Endodermal cell (in vitro differentiated cells): Measurements from ENCODE around the gene TUBB2A. TPM values are rescaled to one million over a fixed set of nuclear protein-coding genes. Genes with fewer than 3 reads are reported as not detected.
"Not testable (repeated sequence)": the region's sequence is repeated elsewhere in the genome, so short reads cannot be mapped to it uniquely, and the experiment has no call there.

Experiments used
- DNase-seq: peaks from one replicate; pipeline ENCODE4 v3.0.0-alpha.2; 2017
- H3K27ac ChIP-seq: 2 replicates; pipeline ENCODE4 v1.5.1; 2013; ENCODE audit warnings: mild to moderate bottlenecking, low read depth, low read length, moderate library complexity
- H3K27me3 ChIP-seq: 2 replicates; pipeline ENCODE4 v1.6.1; 2013; ENCODE audit warnings: mild to moderate bottlenecking, low read length, moderate library complexity; ENCODE audit not compliant: insufficient read depth, control insufficient read depth, poor library complexity, severe bottlenecking
- H3K36me3 ChIP-seq: 2 replicates; pipeline ENCODE4 v1.7.0; 2013; ENCODE audit warnings: mild to moderate bottlenecking, low read length, moderate library complexity; ENCODE audit not compliant: control insufficient read depth, insufficient read depth
- H3K4me1 ChIP-seq: one replicate; pipeline ENCODE4 v1.7.0; 2013; ENCODE audit warnings: low read length; ENCODE audit not compliant: control insufficient read depth, insufficient read depth
- H3K4me3 ChIP-seq: 2 replicates; pipeline ENCODE4 v1.5.1; 2013; ENCODE audit warnings: mild to moderate bottlenecking, low read length, moderate library complexity
- H3K9ac ChIP-seq: 2 replicates; pipeline ENCODE4 v1.6.1; 2013; ENCODE audit warnings: mild to moderate bottlenecking, low read length, moderate library complexity; ENCODE audit not compliant: poor library complexity, severe bottlenecking; ENCODE audit errors: extremely low read depth
- H3K9me3 ChIP-seq: 2 replicates; pipeline ENCODE4 v1.6.1; 2013; ENCODE audit warnings: mild to moderate bottlenecking, low read length, moderate library complexity; ENCODE audit not compliant: control insufficient read depth
- H3K27ac Mint-ChIP-seq: 2 replicates; pipeline ENCODE4 v1.8.0; 2020; ENCODE audit warnings: mixed read lengths
- H3K27me3 Mint-ChIP-seq: 2 replicates; pipeline ENCODE4 v1.8.0; 2021; ENCODE audit warnings: mild to moderate bottlenecking, mixed read lengths; ENCODE audit not compliant: insufficient read depth
- H3K36me3 Mint-ChIP-seq: 2 replicates; pipeline ENCODE4 v1.8.0; 2020; ENCODE audit warnings: low read depth, mixed read lengths
- H3K4me1 Mint-ChIP-seq: 2 replicates; pipeline ENCODE4 v1.8.0; 2020; ENCODE audit warnings: mixed read lengths
- H3K4me3 Mint-ChIP-seq: 2 replicates; pipeline ENCODE4 v1.8.0; 2020; ENCODE audit warnings: mild to moderate bottlenecking, moderate library complexity, mixed read lengths
- H3K9me3 Mint-ChIP-seq: 2 replicates; pipeline ENCODE4 v1.8.0; 2020; ENCODE audit warnings: mild to moderate bottlenecking, mixed read lengths
- WGBS, 2 experiments: methylation state at CpG; one replicate each; pipeline versions ENCODE4 v1.1.5 to v1.1.7; 2013; ENCODE audit warnings: missing lambda C conversion rate in 2 of 2, mixed read lengths in 1 of 2; ENCODE audit not compliant: insufficient coverage in 1 of 2, insufficient read length in 1 of 2; 5-methylcytosine and 5-hydroxymethylcytosine counted together
- total RNA-seq, 2 donors: library from RNA; stranded (reverse); fragmentation: NEBNext Ultra II Directional in 1 of 2; extraction: Animal tissue kit (Norgen Biotek cat#: 25700) in 1 of 2; gene quantifications; 2 replicates in 1 of 2; 3 replicates in 1 of 2; pipeline ENCODE4 v1.2.1, GENCODE V29; 2021
- TF ChIP-seq, protein P1 (sequence below): fragments of 200-600 bp; sonication (generic); conservative IDR thresholded peaks from 2 replicates; pipeline ENCODE4 v1.5.0; 2021; ENCODE audit warnings: antibody characterized with exemption, mild to moderate bottlenecking

TUBB2A gene
- total RNA-seq, 2 donors from 2014 or later = 262 to 297 TPM

GRCh38 chr6:3175715-3176402 lies 18.5 kb upstream of the TUBB2A start:
- peaks cover 21% of the 10 kb centered on the region for H3K9me3 Mint-ChIP-seq
- H3K4me3 ChIP-seq = no peak overlapping the region
- no peaks in the 10 kb centered on the region for H3K27me3 ChIP-seq
- peaks cover 3% of the 10 kb centered on the region for H3K36me3 Mint-ChIP-seq
- H3K27ac Mint-ChIP-seq = peak overlapping the region; percentile 41
- H3K9ac ChIP-seq = no peak overlapping the region
- TF ChIP-seq, protein P1, sequence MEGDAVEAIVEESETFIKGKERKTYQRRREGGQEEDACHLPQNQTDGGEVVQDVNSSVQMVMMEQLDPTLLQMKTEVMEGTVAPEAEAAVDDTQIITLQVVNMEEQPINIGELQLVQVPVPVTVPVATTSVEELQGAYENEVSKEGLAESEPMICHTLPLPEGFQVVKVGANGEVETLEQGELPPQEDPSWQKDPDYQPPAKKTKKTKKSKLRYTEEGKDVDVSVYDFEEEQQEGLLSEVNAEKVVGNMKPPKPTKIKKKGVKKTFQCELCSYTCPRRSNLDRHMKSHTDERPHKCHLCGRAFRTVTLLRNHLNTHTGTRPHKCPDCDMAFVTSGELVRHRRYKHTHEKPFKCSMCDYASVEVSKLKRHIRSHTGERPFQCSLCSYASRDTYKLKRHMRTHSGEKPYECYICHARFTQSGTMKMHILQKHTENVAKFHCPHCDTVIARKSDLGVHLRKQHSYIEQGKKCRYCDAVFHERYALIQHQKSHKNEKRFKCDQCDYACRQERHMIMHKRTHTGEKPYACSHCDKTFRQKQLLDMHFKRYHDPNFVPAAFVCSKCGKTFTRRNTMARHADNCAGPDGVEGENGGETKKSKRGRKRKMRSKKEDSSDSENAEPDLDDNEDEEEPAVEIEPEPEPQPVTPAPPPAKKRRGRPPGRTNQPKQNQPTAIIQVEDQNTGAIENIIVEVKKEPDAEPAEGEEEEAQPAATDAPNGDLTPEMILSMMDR = no peak
- no peak overlapping the region for H3K27ac ChIP-seq
- peaks cover 29% of the 10 kb centered on the region for H3K4me1 Mint-ChIP-seq
- no peaks in the 10 kb centered on the region for H3K36me3 ChIP-seq
- H3K4me3 Mint-ChIP-seq = no peak overlapping the region
- H3K4me1 ChIP-seq = peaks cover 3% of the 10 kb centered on the region
- H3K27me3 Mint-ChIP-seq = no peaks in the 10 kb centered on the region
- peaks cover 14% of the 10 kb centered on the region for H3K9me3 ChIP-seq
- peak; percentile 48 for DNase-seq
- WGBS, 2 experiments = 87 to 92% methylated on average over 10 to 11 of the region's 11 CpGs

- Mint-ChIP-seq H3K27ac (peak overlapping the region; percentile 89), H3K9me3 (peaks cover 21% of the 10 kb centered on the region), H3K4me1 (peaks cover 29% of the 10 kb centered on the region)
- not testable (repeated sequence) for H3K36me3 ChIP-seq, DNase-seq, H3K27ac ChIP-seq, H3K36me3 Mint-ChIP-seq, H3K9ac ChIP-seq, H3K4me1 ChIP-seq, H3K4me3 Mint-ChIP-seq, H3K4me3 ChIP-seq, H3K27me3 Mint-ChIP-seq, H3K27me3 ChIP-seq
- 82 to 89% methylated on average over 10 to 11 of the region's 11 CpGs for WGBS, 2 experiments
- H3K9me3 ChIP-seq = peaks cover 17% of the 10 kb centered on the region
These were observed 16.3 kb upstream of the TUBB2A start for GRCh38 chr6:3173636-3174089.

GRCh38 chr6:3172789-3173188 lies 15.4 kb upstream of the TUBB2A start:
- Mint-ChIP-seq H3K4me1 (peaks cover 32% of the 10 kb centered on the region), H3K9me3 (peaks cover 21% of the 10 kb centered on the region), H3K27ac (peak overlapping the region; percentile 60)
- 87 to 89% methylated on average over 3 to 4 of the region's 4 CpGs for WGBS, 2 experiments
- not testable (repeated sequence) for H3K36me3 Mint-ChIP-seq, H3K27me3 Mint-ChIP-seq, H3K36me3 ChIP-seq, H3K4me3 Mint-ChIP-seq, DNase-seq, H3K27ac ChIP-seq, H3K27me3 ChIP-seq, H3K4me1 ChIP-seq, H3K9ac ChIP-seq
- Histone ChIP-seq H3K4me3 (peak overlapping the region; percentile 58), H3K9me3 (peaks cover 19% of the 10 kb centered on the region)

DNA sequence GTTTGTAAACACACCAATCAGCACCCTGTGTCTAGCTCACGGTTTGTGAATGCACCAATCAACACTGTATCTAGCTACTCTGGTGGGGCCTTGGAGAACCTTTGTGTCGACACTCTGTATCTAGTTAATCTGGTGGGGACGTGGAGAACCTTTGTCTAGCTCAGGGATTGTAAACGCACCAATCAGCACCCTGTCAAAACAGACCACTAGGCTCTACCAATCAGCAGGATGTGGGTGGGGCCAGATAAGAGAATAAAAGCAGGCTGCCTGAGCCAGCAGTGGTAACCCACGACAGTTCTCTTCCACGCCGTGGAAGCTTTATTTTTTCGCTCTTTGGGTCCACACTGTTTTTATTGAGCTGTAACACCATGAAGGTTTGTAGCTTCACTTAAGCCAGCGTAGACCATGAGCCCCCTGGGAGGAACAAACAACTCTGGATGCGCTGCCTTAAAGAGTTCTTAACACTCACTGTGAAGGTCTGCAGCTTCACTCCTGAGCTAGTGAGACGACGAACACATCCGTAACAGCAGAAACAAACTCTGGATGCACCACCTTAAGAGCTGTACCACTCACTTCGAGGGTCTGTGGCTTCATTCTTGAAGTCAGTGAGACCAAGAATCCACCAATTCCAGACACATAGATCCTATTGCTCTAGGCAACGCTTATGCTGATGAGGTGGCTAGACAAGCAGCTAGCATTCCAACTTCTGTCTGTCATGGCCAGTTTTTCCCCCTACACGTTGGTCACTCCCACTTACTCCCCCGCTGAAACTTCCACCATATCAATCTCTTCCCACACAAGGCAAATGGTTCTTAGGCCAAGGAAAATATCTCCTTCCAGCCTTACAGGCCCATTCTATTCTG lies 14.2 kb upstream of the TUBB2A start:
- not testable (repeated sequence) for H3K36me3 ChIP-seq, H3K27me3 Mint-ChIP-seq, H3K9ac ChIP-seq, H3K4me1 ChIP-seq, H3K4me3 Mint-ChIP-seq, H3K36me3 Mint-ChIP-seq, H3K27ac Mint-ChIP-seq, H3K27me3 ChIP-seq, DNase-seq
- Mint-ChIP-seq H3K9me3 (peaks cover 21% of the 10 kb centered on the region), H3K4me1 (peaks cover 42% of the 10 kb centered on the region)
- Histone ChIP-seq H3K9me3 (peaks cover 19% of the 10 kb centered on the region), H3K27ac (peak overlapping the region; percentile 89), H3K4me3 (peak overlapping the region; percentile 43)
- 89 to 92% methylated on average over 15 to 17 of the region's 17 CpGs for WGBS, 2 experiments

DNA sequence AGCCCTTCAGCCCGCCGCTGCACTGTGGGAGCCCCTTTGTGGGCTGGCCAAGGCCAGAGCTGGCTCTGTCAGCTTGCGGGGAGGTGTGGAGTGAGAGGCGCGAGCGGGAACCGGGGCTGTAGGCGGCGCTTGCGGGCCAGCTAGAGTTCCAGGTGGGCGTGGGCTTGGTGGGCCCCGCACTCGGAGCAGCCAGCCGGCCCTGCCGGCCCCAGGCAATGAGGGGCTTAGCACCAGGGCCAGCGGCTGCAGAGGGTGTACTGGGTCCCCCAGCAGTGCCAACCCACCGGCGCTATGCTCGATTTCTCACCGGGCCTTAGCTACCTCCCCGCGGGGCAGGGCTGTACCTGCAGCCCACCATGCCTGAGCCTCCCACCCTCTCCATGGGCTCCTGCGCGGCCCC lies 13.3 kb upstream of the TUBB2A start:
- not testable (repeated sequence) for H3K27me3 ChIP-seq, H3K27me3 Mint-ChIP-seq, H3K9ac ChIP-seq, H3K4me3 ChIP-seq, H3K27ac Mint-ChIP-seq, H3K36me3 Mint-ChIP-seq, DNase-seq, H3K4me3 Mint-ChIP-seq, H3K4me1 ChIP-seq, H3K27ac ChIP-seq, H3K36me3 ChIP-seq
- peaks cover 19% of the 10 kb centered on the region for H3K9me3 ChIP-seq
- Mint-ChIP-seq H3K4me1 (peaks cover 45% of the 10 kb centered on the region), H3K9me3 (peaks cover 21% of the 10 kb centered on the region)
- 95% methylated on average over 24 of the region's 24 CpGs; no CpG with 5 or more reads in 1 of the 2 experiments for WGBS, 2 experiments

DNA sequence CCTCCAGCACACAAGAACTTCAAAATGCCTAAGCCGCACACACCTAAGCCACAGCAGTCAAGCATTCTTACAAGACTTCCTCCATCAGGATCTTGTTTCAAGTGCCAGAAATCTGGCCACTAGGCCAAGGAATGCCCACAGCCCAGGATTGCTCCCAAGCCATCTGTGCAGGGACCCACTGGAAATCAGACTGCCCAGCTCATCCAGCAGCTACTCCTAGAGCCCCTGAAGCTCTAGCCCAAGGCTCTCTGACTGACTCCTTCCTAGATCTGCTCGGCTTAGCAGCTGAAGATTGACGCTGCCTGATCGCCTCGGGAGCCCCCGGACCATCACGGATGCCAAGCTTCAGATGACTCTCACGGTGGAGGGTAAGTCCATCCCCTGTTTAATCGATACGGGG lies 10.7 kb upstream of the TUBB2A start:
- H3K27me3 Mint-ChIP-seq, H3K36me3 Mint-ChIP-seq, H3K4me1 ChIP-seq, H3K4me3 ChIP-seq, H3K27me3 ChIP-seq, H3K4me3 Mint-ChIP-seq, H3K27ac ChIP-seq, H3K9ac ChIP-seq, DNase-seq, H3K36me3 ChIP-seq: not testable (repeated sequence)
- Mint-ChIP-seq H3K9me3 (peaks cover 18% of the 10 kb centered on the region), H3K4me1 (peaks cover 51% of the 10 kb centered on the region), H3K27ac (peak overlapping the region; percentile 89)
- 89 to 96% methylated on average over 9 to 10 of the region's 10 CpGs for WGBS, 2 experiments
- peaks cover 15% of the 10 kb centered on the region for H3K9me3 ChIP-seq
